Progenitor cell of endocrine pancreas (in vitro differentiated cells): ENCODE measurements around the gene LRRC19. TPM values are rescaled to one million over a fixed set of nuclear protein-coding genes. Genes with fewer than 3 reads are reported as not detected.

Source experiments
- DNase-seq: peaks from one replicate; pipeline ENCODE4 v3.0.0; 2021; ENCODE audit warnings: low spot score; ENCODE audit not compliant: unreplicated experiment
- H3K27ac Mint-ChIP-seq: 2 replicates; pipeline ENCODE4 v1.8.0; 2021; ENCODE audit warnings: mild to moderate bottlenecking, moderate library complexity, mixed read lengths
- H3K27me3 Mint-ChIP-seq: 2 replicates; pipeline ENCODE4 v1.8.0; 2021; ENCODE audit warnings: mixed read lengths
- H3K36me3 Mint-ChIP-seq: 2 replicates; pipeline ENCODE4 v1.8.0; 2022; ENCODE audit warnings: mixed read lengths; ENCODE audit not compliant: insufficient read depth
- H3K4me1 Mint-ChIP-seq: 2 replicates; pipeline ENCODE4 v1.8.0; 2021; ENCODE audit warnings: low read depth, mixed read lengths
- H3K4me3 Mint-ChIP-seq: 2 replicates; pipeline ENCODE4 v1.8.0; 2021; ENCODE audit warnings: low read depth, mild to moderate bottlenecking, moderate library complexity, mixed read lengths
- H3K9me3 Mint-ChIP-seq: 2 replicates; pipeline ENCODE4 v1.8.0; 2021; ENCODE audit warnings: low read depth, mixed read lengths
- total RNA-seq: library from RNA; stranded (reverse); gene quantifications from 2 replicates; pipeline ENCODE4 v1.2.1, GENCODE V29; 2021
- TF ChIP-seq, protein P1 (sequence below): fragments of 200-600 bp; sonication (generic); IDR thresholded peaks from one replicate; pipeline ENCODE4 v1.5.0; 2021; ENCODE audit warnings: antibody characterized with exemption, mild to moderate bottlenecking; ENCODE audit not compliant: unreplicated experiment

Gene LRRC19
- total RNA-seq, 1 donor from 2014 or later, result not detected

DNA sequence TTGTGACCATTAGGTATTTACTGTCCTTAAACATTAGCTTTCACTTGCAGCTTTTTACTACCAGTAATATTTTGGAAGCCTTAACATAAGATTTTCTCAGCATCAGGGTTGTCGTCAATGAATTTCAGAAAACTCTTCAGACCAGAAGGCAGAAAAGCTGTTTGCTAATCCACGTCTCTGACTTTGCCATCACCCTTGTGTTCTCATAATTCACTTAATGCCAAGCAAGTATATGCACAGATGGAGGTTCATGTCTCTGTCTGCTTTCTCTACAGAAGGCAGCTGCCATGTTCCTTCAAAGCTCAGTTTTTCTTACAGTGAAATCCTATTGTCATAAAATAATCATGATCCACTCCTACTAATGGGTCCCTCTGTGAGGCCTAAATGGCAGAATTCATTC lies 37.7 kb upstream of the LRRC19 start:
- TF ChIP-seq, protein P1, sequence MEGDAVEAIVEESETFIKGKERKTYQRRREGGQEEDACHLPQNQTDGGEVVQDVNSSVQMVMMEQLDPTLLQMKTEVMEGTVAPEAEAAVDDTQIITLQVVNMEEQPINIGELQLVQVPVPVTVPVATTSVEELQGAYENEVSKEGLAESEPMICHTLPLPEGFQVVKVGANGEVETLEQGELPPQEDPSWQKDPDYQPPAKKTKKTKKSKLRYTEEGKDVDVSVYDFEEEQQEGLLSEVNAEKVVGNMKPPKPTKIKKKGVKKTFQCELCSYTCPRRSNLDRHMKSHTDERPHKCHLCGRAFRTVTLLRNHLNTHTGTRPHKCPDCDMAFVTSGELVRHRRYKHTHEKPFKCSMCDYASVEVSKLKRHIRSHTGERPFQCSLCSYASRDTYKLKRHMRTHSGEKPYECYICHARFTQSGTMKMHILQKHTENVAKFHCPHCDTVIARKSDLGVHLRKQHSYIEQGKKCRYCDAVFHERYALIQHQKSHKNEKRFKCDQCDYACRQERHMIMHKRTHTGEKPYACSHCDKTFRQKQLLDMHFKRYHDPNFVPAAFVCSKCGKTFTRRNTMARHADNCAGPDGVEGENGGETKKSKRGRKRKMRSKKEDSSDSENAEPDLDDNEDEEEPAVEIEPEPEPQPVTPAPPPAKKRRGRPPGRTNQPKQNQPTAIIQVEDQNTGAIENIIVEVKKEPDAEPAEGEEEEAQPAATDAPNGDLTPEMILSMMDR, result no peak
- Mint-ChIP-seq H3K36me3 (no peaks in the 10 kb centered on the region), H3K4me1 (no peaks in the 10 kb centered on the region), H3K9me3 (no peaks in the 10 kb centered on the region), H3K4me3 (no peak overlapping the region), H3K27me3 (no peaks in the 10 kb centered on the region), H3K27ac (no peak overlapping the region)
- DNase-seq, result no peak

DNA sequence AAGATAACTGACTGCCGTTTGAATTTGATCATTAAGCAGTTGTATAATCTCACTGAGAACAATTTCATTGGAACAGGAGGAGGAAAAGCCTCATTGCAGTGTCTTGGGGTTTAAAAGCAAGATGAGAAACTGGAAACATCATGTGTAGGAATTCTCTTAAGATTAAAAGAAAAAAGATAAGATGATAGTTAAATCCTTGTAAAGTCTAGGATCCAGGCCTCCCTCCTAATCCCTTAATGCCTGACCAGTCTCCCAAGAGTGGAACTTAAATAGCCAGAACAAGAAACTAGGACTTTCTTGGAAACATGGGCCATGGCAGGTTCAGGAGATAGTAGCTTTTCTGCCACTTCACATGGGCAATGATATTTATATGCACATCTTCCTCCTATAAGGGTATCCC lies 37.0 kb upstream of the LRRC19 start:
- H3K4me1 Mint-ChIP-seq, result no peaks in the 10 kb centered on the region
- H3K27me3 Mint-ChIP-seq, result no peaks in the 10 kb centered on the region
- peaks cover 2% of the 10 kb centered on the region for H3K36me3 Mint-ChIP-seq
- H3K4me3 Mint-ChIP-seq, result no peak overlapping the region
- H3K9me3 Mint-ChIP-seq, result no peaks in the 10 kb centered on the region
- no peak overlapping the region for H3K27ac Mint-ChIP-seq
- no peak for DNase-seq
- TF ChIP-seq, protein P1, result no peak

DNA sequence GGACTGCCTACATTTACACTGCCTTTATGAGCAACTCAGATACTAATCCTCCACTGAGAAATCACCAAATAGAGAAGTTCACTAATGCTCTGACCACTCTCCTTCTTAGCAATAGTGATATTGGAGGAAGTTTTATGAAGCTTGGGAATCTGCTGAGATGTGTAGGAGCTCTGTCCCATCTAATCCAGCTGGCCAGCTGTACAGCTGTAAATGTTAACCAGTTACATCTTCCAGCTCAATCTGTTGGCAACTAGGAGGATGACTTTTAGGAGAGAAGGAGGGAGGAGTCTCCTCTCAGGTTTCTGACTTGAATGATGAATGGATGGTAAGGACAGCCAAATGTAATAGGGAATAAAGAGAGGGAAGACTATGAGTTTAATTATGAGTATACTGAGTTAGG lies 36.3 kb upstream of the LRRC19 start:
- H3K27me3 Mint-ChIP-seq, result no peaks in the 10 kb centered on the region
- DNase-seq, result no peak
- no peak overlapping the region for H3K4me3 Mint-ChIP-seq
- H3K36me3 Mint-ChIP-seq, result peaks cover 2% of the 10 kb centered on the region
- TF ChIP-seq, protein P1, result no peak
- H3K27ac Mint-ChIP-seq, result no peak overlapping the region
- no peaks in the 10 kb centered on the region for H3K9me3 Mint-ChIP-seq
- no peaks in the 10 kb centered on the region for H3K4me1 Mint-ChIP-seq

DNA sequence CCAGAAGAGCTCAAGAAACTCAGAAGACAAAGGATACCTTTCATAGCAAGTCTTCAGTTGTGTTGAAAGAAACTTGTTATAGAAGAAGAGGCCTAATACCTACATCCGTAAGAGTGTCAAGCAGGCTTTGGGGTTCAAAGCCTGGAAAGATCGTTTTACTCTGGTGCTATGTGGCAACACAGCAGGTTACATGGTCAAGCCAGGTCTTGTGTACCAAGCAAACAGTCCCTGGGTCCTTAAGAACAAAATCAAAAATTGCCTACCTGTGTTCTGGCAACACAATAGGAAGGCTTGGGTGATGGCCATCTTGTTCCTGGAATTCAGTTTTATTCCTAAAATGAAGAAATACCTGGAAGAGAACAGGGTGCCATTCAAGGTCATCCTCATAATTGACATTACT lies 32.0 kb upstream of the LRRC19 start:
- H3K36me3 Mint-ChIP-seq, result peaks cover 4% of the 10 kb centered on the region
- H3K9me3 Mint-ChIP-seq, result no peaks in the 10 kb centered on the region
- no peaks in the 10 kb centered on the region for H3K4me1 Mint-ChIP-seq
- H3K27ac Mint-ChIP-seq, result no peak overlapping the region
- DNase-seq, result no peak
- TF ChIP-seq, protein P1, result no peak
- H3K27me3 Mint-ChIP-seq, result no peaks in the 10 kb centered on the region
- no peak overlapping the region for H3K4me3 Mint-ChIP-seq

DNA sequence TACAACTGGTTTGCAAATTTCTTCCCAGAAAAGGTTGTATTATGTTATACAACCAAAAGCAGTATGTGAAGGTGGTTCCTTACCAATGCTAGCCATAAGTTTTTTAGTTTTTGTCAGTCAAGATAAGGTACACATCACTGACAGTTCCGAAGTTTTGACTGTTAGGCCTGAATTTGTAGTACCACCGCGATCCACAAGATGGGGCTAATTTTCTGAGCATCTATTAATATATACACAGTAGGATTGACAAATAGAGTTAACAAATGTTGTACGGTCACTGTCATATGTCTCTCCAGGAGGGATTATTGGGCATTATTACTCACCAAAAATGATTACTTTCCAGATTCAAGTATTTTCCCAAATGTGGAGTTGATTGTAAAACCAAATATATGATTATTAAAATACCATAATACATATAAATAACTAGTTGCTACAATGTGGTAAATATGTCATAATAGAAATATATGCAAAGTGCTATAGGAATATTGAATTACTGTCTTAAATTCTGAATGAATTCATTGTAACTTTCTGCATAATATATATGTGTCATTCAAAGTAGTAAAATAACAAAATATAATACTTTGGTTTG lies 28.4 kb upstream of the LRRC19 start:
- no peaks in the 10 kb centered on the region for H3K27me3 Mint-ChIP-seq
- TF ChIP-seq, protein P1, result peak; percentile 84
- no peak overlapping the region for H3K4me3 Mint-ChIP-seq
- no peaks in the 10 kb centered on the region for H3K4me1 Mint-ChIP-seq
- no peaks in the 10 kb centered on the region for H3K9me3 Mint-ChIP-seq
- H3K27ac Mint-ChIP-seq, result no peak overlapping the region
- peaks cover 4% of the 10 kb centered on the region for H3K36me3 Mint-ChIP-seq
- peak; percentile 33 for DNase-seq
